ENCODE measurements around the gene POU3F2.

GRCh38 chr6:98831057-98831958, 3.1 kb upstream of the POU3F2 start:
- no peak for TF ChIP-seq RFX5 (IDR thresholded peaks at IDR 0.05)
- no peak for TF ChIP-seq POLR2A (IDR thresholded peaks at IDR 0.05; ENCODE audit: low read length)
- TF ChIP-seq CTCF (IDR thresholded peaks at IDR 0.05): no peak
- no peak for TF ChIP-seq CHD2 (IDR thresholded peaks at IDR 0.05; ENCODE audit: low read length, partially characterized antibody)
- TF ChIP-seq NR3C1 (IDR thresholded peaks at IDR 0.05): no peak
- no peak for TF ChIP-seq EP300 (IDR thresholded peaks at IDR 0.05)
- TF ChIP-seq MAZ (IDR thresholded peaks at IDR 0.05; ENCODE audit: borderline replicate concordance, low read depth, low read length): no peak
- no peak for TF ChIP-seq CBX2 (IDR thresholded peaks at IDR 0.05; ENCODE audit: borderline replicate concordance, low read depth)
- TF ChIP-seq RNF2 (IDR thresholded peaks at IDR 0.05; ENCODE audit: borderline replicate concordance, low read depth): no peak
